MM.1S (cell line): ENCODE data around the gene KSR2.

Source experiments
- DNase-seq: peaks from one replicate; pipeline ENCODE4 v3.0.0-alpha.2; 2015
- H2AFZ ChIP-seq: fragments of 300-600 bp; sonication (generic); 2 replicates; pipeline ENCODE4 v1.6.0; 2016; ENCODE audit warnings: antibody characterized with exemption, low read length
- H3F3A ChIP-seq: fragments of 300-600 bp; sonication (generic); 2 replicates; pipeline ENCODE4 v1.6.1; 2016; ENCODE audit warnings: mild to moderate bottlenecking, antibody characterized with exemption, low read length, moderate library complexity, mixed read lengths; ENCODE audit not compliant: insufficient read depth
- H3K27ac ChIP-seq: fragments of 300-600 bp; sonication (generic); 2 replicates; pipeline ENCODE4 v1.5.1; 2016; ENCODE audit warnings: mild to moderate bottlenecking, low read length
- H3K27me3 ChIP-seq: fragments of 300-600 bp; sonication (generic); replicated peaks from 2 replicates; pipeline ENCODE4 v1.6.0; 2016; ENCODE audit warnings: low read length; ENCODE audit not compliant: insufficient read depth
- H3K36me3 ChIP-seq: fragments of 300-600 bp; sonication (generic); replicated peaks from 2 replicates; pipeline ENCODE4 v1.6.1; 2016; ENCODE audit warnings: mild to moderate bottlenecking, low read length, mixed read lengths; ENCODE audit not compliant: insufficient read depth
- H3K4me1 ChIP-seq: fragments of 300-600 bp; sonication (generic); 2 replicates; pipeline ENCODE4 v1.6.1; 2016; ENCODE audit warnings: low read length, mixed read lengths
- H3K4me2 ChIP-seq: fragments of 300-600 bp; sonication (generic); 2 replicates; pipeline ENCODE4 v1.6.0; 2016; ENCODE audit warnings: low read depth, low read length
- H3K4me3 ChIP-seq: fragments of 300-600 bp; sonication (generic); 2 replicates; pipeline ENCODE4 v1.5.1; 2016; ENCODE audit warnings: low read length, mixed read lengths
- H3K79me2 ChIP-seq: fragments of 300-600 bp; sonication (generic); 2 replicates; pipeline ENCODE4 v1.6.1; 2016; ENCODE audit warnings: mixed run types, low read length, mixed read lengths
- H3K9ac ChIP-seq: fragments of 300-600 bp; sonication (generic); 2 replicates; pipeline ENCODE4 v1.6.1; 2016; ENCODE audit warnings: low read length, mixed read lengths
- H3K9me2 ChIP-seq: fragments of 300-600 bp; sonication (generic); replicated peaks from 2 replicates; pipeline ENCODE4 v1.6.1; 2016; ENCODE audit warnings: mild to moderate bottlenecking, low read length, mixed read lengths; ENCODE audit not compliant: insufficient read depth
- H3K9me3 ChIP-seq: fragments of 300-600 bp; sonication (generic); replicated peaks from 2 replicates; pipeline ENCODE4 v1.6.1; 2016; ENCODE audit warnings: mild to moderate bottlenecking, low read length, mixed read lengths; ENCODE audit not compliant: insufficient read depth
- H4K20me1 ChIP-seq: fragments of 300-600 bp; sonication (generic); 2 replicates; pipeline ENCODE4 v1.6.1; 2016; ENCODE audit warnings: mild to moderate bottlenecking, low read length, moderate library complexity, mixed read lengths; ENCODE audit not compliant: insufficient read depth
- CTCF ChIP-seq: fragments of 300-600 bp; sonication (generic); IDR thresholded peaks from 2 replicates; pipeline ENCODE4 v1.5.1; 2016; ENCODE audit warnings: antibody characterized with exemption, low read length, mixed read lengths
- EZH2 ChIP-seq: fragments of 300-600 bp; sonication (generic); optimal IDR thresholded peaks from 2 replicates; pipeline ENCODE3; 2017; ENCODE audit warnings: low read depth, mild to moderate bottlenecking, antibody characterized with exemption, low read length, mixed read lengths
- EZH2phosphoT487 ChIP-seq: fragments of 300-600 bp; sonication (generic); IDR thresholded peaks from 2 replicates; pipeline ENCODE4 v1.6.1; 2018; ENCODE audit warnings: antibody characterized with exemption, low read length

The KSR2 gene

GRCh38 chr12:117807946-117808345, 160.8 kb downstream of the KSR2 start:
- DNase-seq, result no peak
- Histone ChIP-seq H3K27ac (no peak overlapping the region), H3K9me3 (no peaks in the 10 kb centered on the region), H4K20me1 (no peaks in the 10 kb centered on the region), H3K4me1 (no peaks in the 10 kb centered on the region), H3K36me3 (no peaks in the 10 kb centered on the region), H3K79me2 (no peaks in the 10 kb centered on the region), H3K4me3 (no peak overlapping the region), H3K27me3 (no peaks in the 10 kb centered on the region), H3K9me2 (no peaks in the 10 kb centered on the region), H3K9ac (no peak overlapping the region), H3F3A (no peaks in the 10 kb centered on the region), H3K4me2 (no peak overlapping the region), H2AFZ (no peak overlapping the region)
- TF ChIP-seq CTCF (no peak), EZH2phosphoT487 (no peak), EZH2 (no peak)

GRCh38 chr12:117807355-117807754, 161.4 kb downstream of the KSR2 start:
- H3K79me2 ChIP-seq, result no peaks in the 10 kb centered on the region
- no peak overlapping the region for H3K27ac ChIP-seq
- no peaks in the 10 kb centered on the region for H3F3A ChIP-seq
- no peak for TF ChIP-seq CTCF
- no peak for TF ChIP-seq EZH2
- TF ChIP-seq EZH2phosphoT487, result no peak
- no peak overlapping the region for H3K4me3 ChIP-seq
- H3K4me1 ChIP-seq, result no peaks in the 10 kb centered on the region
- no peak for DNase-seq
- H3K9me2 ChIP-seq, result no peaks in the 10 kb centered on the region
- H3K27me3 ChIP-seq, result no peaks in the 10 kb centered on the region
- H3K4me2 ChIP-seq, result no peak overlapping the region
- H3K9ac ChIP-seq, result no peak overlapping the region
- H3K9me3 ChIP-seq, result no peaks in the 10 kb centered on the region
- H2AFZ ChIP-seq, result no peak overlapping the region
- no peaks in the 10 kb centered on the region for H4K20me1 ChIP-seq
- H3K36me3 ChIP-seq, result no peaks in the 10 kb centered on the region

- TF ChIP-seq EZH2phosphoT487 (no peak), CTCF (no peak), EZH2 (no peak)
- DNase-seq, result no peak
- H4K20me1 ChIP-seq, result no peaks in the 10 kb centered on the region
- H3K36me3 ChIP-seq, result no peaks in the 10 kb centered on the region
- no peaks in the 10 kb centered on the region for H3K4me1 ChIP-seq
- H3K9me2 ChIP-seq, result no peaks in the 10 kb centered on the region
- H2AFZ ChIP-seq, result no peak overlapping the region
- no peaks in the 10 kb centered on the region for H3K79me2 ChIP-seq
- H3F3A ChIP-seq, result no peaks in the 10 kb centered on the region
- no peak overlapping the region for H3K27ac ChIP-seq
- no peak overlapping the region for H3K4me3 ChIP-seq
- H3K9me3 ChIP-seq, result no peaks in the 10 kb centered on the region
- no peaks in the 10 kb centered on the region for H3K27me3 ChIP-seq
- H3K9ac ChIP-seq, result no peak overlapping the region
- no peak overlapping the region for H3K4me2 ChIP-seq
These were observed 162.9 kb downstream of the KSR2 start for GRCh38 chr12:117805865-117806264.
